Smooth muscle cell (in vitro differentiated cells): ENCODE measurements around the gene TSFM. TPM values are rescaled to one million over a fixed set of nuclear protein-coding genes. Genes with fewer than 3 reads are reported as not detected.

ENCODE experiments used
- DNase-seq: peaks from one replicate; lab custom pipeline; 2025; ENCODE audit not compliant: unreplicated experiment; lab: John Stamatoyannopoulos, UW
- H2AFZ ChIP-seq: fragments of 200-600 bp; sonication (generic); 2 replicates; pipeline ENCODE4 v1.6.0; 2016; ENCODE audit warnings: antibody characterized with exemption, low read depth, mild to moderate bottlenecking
- H3F3A ChIP-seq: fragments of 200-600 bp; sonication (generic); 2 replicates; pipeline ENCODE4 v1.6.0; 2017; ENCODE audit warnings: antibody characterized with exemption, low read depth
- H3K27ac ChIP-seq: fragments of 200-600 bp; sonication (generic); 2 replicates; pipeline ENCODE4 v1.5.1; 2016; ENCODE audit warnings: low read depth, mild to moderate bottlenecking
- H3K27me3 ChIP-seq: fragments of 200-600 bp; sonication (generic); 2 replicates; pipeline ENCODE4 v1.6.1; 2016; ENCODE audit warnings: low read depth, mild to moderate bottlenecking
- H3K36me3 ChIP-seq: fragments of 200-600 bp; sonication (generic); 2 replicates; pipeline ENCODE4 v1.5.1; 2016; ENCODE audit warnings: low read depth
- H3K4me1 ChIP-seq: fragments of 200-600 bp; sonication (generic); 2 replicates; pipeline ENCODE4 v1.5.1; 2016; ENCODE audit warnings: low read depth
- H3K4me2 ChIP-seq: fragments of 200-600 bp; sonication (generic); 2 replicates; pipeline ENCODE4 v1.6.0; 2016; ENCODE audit warnings: mild to moderate bottlenecking
- H3K4me3 ChIP-seq: fragments of 200-600 bp; sonication (generic); 2 replicates; pipeline ENCODE4 v1.5.1; 2016; ENCODE audit warnings: mild to moderate bottlenecking
- H3K79me2 ChIP-seq: fragments of 200-600 bp; sonication (generic); 2 replicates; pipeline ENCODE4 v1.6.0; 2016; ENCODE audit warnings: low read depth, mild to moderate bottlenecking
- H3K9ac ChIP-seq: fragments of 200-600 bp; sonication (generic); 2 replicates; pipeline ENCODE4 v1.6.0; 2016; ENCODE audit warnings: low read depth
- H3K9me3 ChIP-seq: fragments of 200-600 bp; sonication (generic); replicated peaks from 2 replicates; pipeline ENCODE4 v1.5.1; 2016; ENCODE audit warnings: low read depth
- H4K20me1 ChIP-seq: fragments of 200-600 bp; sonication (generic); 2 replicates; pipeline ENCODE4 v1.6.0; 2016; ENCODE audit warnings: low read depth
- CTCF ChIP-seq: fragments of 200-600 bp; sonication (generic); IDR thresholded peaks from 2 replicates; pipeline ENCODE4 v1.5.1; 2017; ENCODE audit warnings: borderline replicate concordance, mild to moderate bottlenecking, antibody characterized with exemption; ENCODE audit not compliant: insufficient read depth, poor library complexity, severe bottlenecking
- WGBS: methylation state at CpG from one replicate; pipeline ENCODE4 v1.1.7; 2016; ENCODE audit warnings: low lambda C conversion rate; 5-methylcytosine and 5-hydroxymethylcytosine counted together
- polyA plus RNA-seq: library from polyadenylated mRNA; unstranded; fragments of >200 nt; fragmentation: Nextera tagmentation; extraction: Ambion mirVana; gene quantifications from 2 replicates; pipeline ENCODE4 v1.2.1, GENCODE V29; 2016
- total RNA-seq: library from RNA; depleted of rRNA; stranded (reverse); fragments of >200 nt; gene quantifications from 2 replicates; pipeline ENCODE4 v1.2.3, GENCODE V29; 2014

The TSFM gene
- total and polyA plus RNA-seq, 2 experiments from 2014 or later = 16.8 to 24.0 TPM

DNA sequence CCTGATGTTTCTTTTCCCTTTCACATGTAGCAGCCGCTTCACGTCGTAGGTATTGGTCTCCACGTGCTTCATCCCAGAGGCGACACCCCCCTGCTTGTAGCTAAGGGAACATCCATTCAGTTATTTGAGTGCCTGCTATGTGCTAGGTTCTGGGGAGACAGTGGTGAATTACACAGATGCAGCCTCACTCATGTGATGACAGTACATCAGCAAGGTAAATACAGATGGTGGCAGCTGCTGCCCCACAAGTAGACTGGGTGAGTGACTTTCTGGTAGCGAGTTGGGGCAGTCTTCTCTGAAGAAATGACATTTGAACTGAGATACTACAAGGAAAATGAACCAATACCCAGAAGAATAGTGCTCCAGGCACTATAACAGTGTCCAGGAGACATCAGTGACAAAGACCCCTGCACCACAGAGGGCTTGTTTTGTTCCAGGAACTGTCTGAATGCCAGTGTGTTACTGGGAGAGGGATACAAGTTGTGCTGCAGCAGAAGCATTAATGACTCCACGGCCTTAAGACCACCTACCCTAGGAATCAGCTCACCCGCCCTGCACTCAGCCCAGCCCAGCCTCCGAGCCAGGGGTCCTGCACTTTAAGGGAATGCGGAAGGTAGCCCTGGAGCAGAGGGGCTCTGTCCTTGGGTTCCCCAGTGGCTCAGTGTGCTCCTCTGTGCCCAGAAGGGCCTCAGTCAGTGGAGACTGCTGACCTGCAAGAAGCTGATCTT, 28.6 kb downstream of the TSFM start:
- H3F3A ChIP-seq = no peaks in the 10 kb centered on the region
- H3K4me1 ChIP-seq = no peaks in the 10 kb centered on the region
- no peak overlapping the region for H2AFZ ChIP-seq
- no peak for TF ChIP-seq CTCF
- no peaks in the 10 kb centered on the region for H4K20me1 ChIP-seq
- no peak overlapping the region for H3K4me3 ChIP-seq
- 94% methylated on average over 10 of the region's 10 CpGs for WGBS
- H3K4me2 ChIP-seq = no peak overlapping the region
- H3K36me3 ChIP-seq = no peaks in the 10 kb centered on the region
- no peak overlapping the region for H3K9ac ChIP-seq
- DNase-seq = no peak
- no peaks in the 10 kb centered on the region for H3K27me3 ChIP-seq
- H3K27ac ChIP-seq = no peak overlapping the region
- H3K79me2 ChIP-seq = no peaks in the 10 kb centered on the region
- H3K9me3 ChIP-seq = no peaks in the 10 kb centered on the region

- H3K4me3 ChIP-seq = no peak overlapping the region
- H3F3A ChIP-seq = peaks cover 2% of the 10 kb centered on the region
- no peaks in the 10 kb centered on the region for H3K36me3 ChIP-seq
- H3K9me3 ChIP-seq = no peaks in the 10 kb centered on the region
- H3K4me1 ChIP-seq = no peaks in the 10 kb centered on the region
- H3K27me3 ChIP-seq = no peaks in the 10 kb centered on the region
- H3K27ac ChIP-seq = no peak overlapping the region
- no peak for TF ChIP-seq CTCF
- no peaks in the 10 kb centered on the region for H3K79me2 ChIP-seq
- WGBS = 91% methylated on average over 14 of the region's 14 CpGs
- H4K20me1 ChIP-seq = no peaks in the 10 kb centered on the region
- H3K9ac ChIP-seq = no peak overlapping the region
- H3K4me2 ChIP-seq = no peak overlapping the region
- DNase-seq = no peak
- H2AFZ ChIP-seq = no peak overlapping the region
These were observed 30.8 kb downstream of the TSFM start for GRCh38 chr12:57813111-57813970.

DNA sequence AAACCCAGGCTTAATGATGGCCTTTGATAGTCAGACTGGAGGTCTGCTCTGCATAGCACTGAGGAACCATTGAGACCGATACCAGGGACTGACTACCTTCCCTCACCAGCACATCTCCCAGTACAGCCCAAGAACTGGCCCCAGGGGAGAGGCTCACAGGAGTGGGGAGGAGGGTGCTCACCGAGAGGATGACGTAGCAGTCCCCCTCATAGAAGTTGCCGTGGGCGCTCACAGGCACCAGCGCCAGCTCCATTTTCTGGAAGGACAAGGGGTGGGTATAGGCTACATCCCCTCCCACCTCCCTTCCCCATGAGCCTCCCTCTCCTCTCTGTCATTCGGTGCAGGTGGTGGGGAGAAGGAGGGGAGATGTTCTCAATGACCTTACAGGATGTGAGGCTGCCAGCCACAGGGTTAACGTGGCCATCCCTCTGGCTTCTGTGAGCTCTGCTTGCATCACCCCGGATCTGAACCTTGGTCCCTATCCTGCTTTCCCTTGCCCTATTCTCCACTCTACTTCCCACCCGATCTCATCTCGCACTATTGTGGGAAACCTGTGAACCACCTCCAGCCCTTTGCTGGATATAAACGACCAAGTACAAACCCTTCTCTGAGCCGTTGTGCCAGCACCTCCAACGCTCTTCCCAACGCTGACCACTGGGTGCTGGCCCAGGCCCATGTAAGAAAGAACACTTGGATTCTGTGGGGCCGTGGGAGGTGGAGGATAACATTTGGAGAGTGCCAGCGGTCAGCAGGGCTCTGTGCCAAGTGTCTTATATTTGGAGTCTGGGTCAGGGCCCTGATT, 31.6 kb downstream of the TSFM start:
- no peaks in the 10 kb centered on the region for H3K36me3 ChIP-seq
- H4K20me1 ChIP-seq = peaks cover 7% of the 10 kb centered on the region
- H3K4me3 ChIP-seq = no peak overlapping the region
- H3K4me1 ChIP-seq = no peaks in the 10 kb centered on the region
- H3K27ac ChIP-seq = no peak overlapping the region
- H3K27me3 ChIP-seq = no peaks in the 10 kb centered on the region
- DNase-seq = no peak
- WGBS = 90% methylated on average over 17 of the region's 17 CpGs
- H2AFZ ChIP-seq = no peak overlapping the region
- no peak overlapping the region for H3K4me2 ChIP-seq
- no peaks in the 10 kb centered on the region for H3K79me2 ChIP-seq
- TF ChIP-seq CTCF = no peak
- no peak overlapping the region for H3K9ac ChIP-seq
- peaks cover 7% of the 10 kb centered on the region for H3F3A ChIP-seq
- no peaks in the 10 kb centered on the region for H3K9me3 ChIP-seq
